ENCODE results near the gene KLK14. TPM values are rescaled to one million over a fixed set of nuclear protein-coding genes. Genes with fewer than 3 reads are reported as not detected.

KLK14 gene
- total and polyA plus RNA-seq, 10 of the 15 experiments (the other 5 are each of a cell fraction or from before 2014, with no cell fraction given) = not detected

DNA sequence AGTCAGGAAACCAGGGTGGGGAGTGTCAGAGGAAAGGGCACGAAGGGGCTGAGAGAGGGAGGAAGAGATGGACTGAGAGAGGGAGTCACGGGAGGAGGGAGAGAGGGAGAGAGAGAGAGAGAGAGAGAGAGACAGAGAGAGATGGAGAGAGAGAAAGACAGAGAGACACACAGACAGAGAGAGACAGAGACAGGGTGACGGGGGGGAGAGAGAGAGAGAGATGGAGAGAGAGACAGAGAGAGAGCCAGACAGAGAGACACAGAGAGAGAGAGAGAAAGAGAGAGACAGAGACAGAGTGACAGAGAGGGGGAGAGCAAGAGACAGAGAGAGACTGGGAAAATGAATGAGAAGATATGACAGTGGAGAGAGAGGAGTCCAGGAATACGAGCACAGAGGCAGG, 494 bp upstream of the KLK14 start:
- ChIA-PET CTCF (no interaction called here), SMC1A (ENCODE audit: uncharacterized antibody, unreplicated experiment) (no interaction called here), RAD21 (ENCODE audit: unreplicated experiment) (no interaction called here), POLR2A (no interaction called here)
- Histone ChIP-seq H3K9ac (ENCODE audit: control insufficient read depth, insufficient read depth, low read length) (no peak overlapping the region), H3K36me3 (ENCODE audit: control insufficient read depth in 2 of 2, insufficient read depth in 2 of 2, low read length in 1 of 2) (no peaks in the 10 kb centered on the region), H3K27me3 (replicated peaks in 1 of 2; ENCODE audit: control insufficient read depth in 2 of 2, insufficient read depth in 2 of 2, low read length in 1 of 2) (no peaks in the 10 kb centered on the region), H3K79me2 (ENCODE audit: control insufficient read depth, insufficient read depth, low read length) (no peaks in the 10 kb centered on the region), H4K20me1 (ENCODE audit: control insufficient read depth, insufficient read depth) (no peaks in the 10 kb centered on the region), H3K4me1 (ENCODE audit: control insufficient read depth, insufficient read depth, low read length) (no peaks in the 10 kb centered on the region), H3K27ac (ENCODE audit: control insufficient read depth, insufficient read depth) (no peak overlapping the region), H3K4me3 (no peak overlapping the region), H2AFZ (ENCODE audit: control insufficient read depth, low read depth, low read length) (no peak overlapping the region), H3K4me2 (ENCODE audit: control insufficient read depth, insufficient read depth) (no peak overlapping the region), H3K9me3 (replicated peaks; ENCODE audit: control insufficient read depth, insufficient read depth, low read length) (no peaks in the 10 kb centered on the region)
- TF ChIP-seq HDGF (IDR thresholded peaks at IDR 0.05) (no peak), STAT3 (IDR thresholded peaks at IDR 0.05; ENCODE audit: low read depth, low read length) (no peak), NFIC (IDR thresholded peaks at IDR 0.05; ENCODE audit: low read depth, low read length) (no peak), GATAD2B (conservative IDR thresholded peaks at IDR 0.05; ENCODE audit: low read depth) (no peak), RAD21 (IDR thresholded peaks at IDR 0.05; ENCODE audit: insufficient read depth, low read depth, low read length) (no peak), POLR2AphosphoS2 (IDR thresholded peaks at IDR 0.05; ENCODE audit: low read depth, low read length) (no peak), ZZZ3 (IDR thresholded peaks at IDR 0.05; ENCODE audit: control insufficient read depth, insufficient read length, low read depth) (no peak), RAD51 (IDR thresholded peaks at IDR 0.05) (no peak), CTCF (IDR thresholded peaks at IDR 0.05 in 2 of 3, conservative IDR thresholded peaks at IDR 0.05 in 1 of 3; ENCODE audit: control insufficient read depth in 2 of 3, extremely low read depth in 1 of 3, insufficient read depth in 1 of 3, low read depth in 3 of 3, low read length in 3 of 3) (no peak), ZNF24 (IDR thresholded peaks at IDR 0.05) (no peak), TAF1 (IDR thresholded peaks at IDR 0.05; ENCODE audit: borderline replicate concordance, low read depth, low read length) (no peak), PBX3 (IDR thresholded peaks at IDR 0.05; ENCODE audit: insufficient replicate concordance, low read depth, low read length) (no peak), MEF2A (IDR thresholded peaks at IDR 0.05; ENCODE audit: insufficient read depth, low read depth, low read length) (no peak), ATF3 (IDR thresholded peaks at IDR 0.05; ENCODE audit: borderline replicate concordance, extremely low read depth, low read depth, low read length) (no peak), SIX5 (IDR thresholded peaks at IDR 0.05; ENCODE audit: low read depth, low read length, severe bottlenecking) (no peak)
- TF ChIP-seq, protein P1, sequence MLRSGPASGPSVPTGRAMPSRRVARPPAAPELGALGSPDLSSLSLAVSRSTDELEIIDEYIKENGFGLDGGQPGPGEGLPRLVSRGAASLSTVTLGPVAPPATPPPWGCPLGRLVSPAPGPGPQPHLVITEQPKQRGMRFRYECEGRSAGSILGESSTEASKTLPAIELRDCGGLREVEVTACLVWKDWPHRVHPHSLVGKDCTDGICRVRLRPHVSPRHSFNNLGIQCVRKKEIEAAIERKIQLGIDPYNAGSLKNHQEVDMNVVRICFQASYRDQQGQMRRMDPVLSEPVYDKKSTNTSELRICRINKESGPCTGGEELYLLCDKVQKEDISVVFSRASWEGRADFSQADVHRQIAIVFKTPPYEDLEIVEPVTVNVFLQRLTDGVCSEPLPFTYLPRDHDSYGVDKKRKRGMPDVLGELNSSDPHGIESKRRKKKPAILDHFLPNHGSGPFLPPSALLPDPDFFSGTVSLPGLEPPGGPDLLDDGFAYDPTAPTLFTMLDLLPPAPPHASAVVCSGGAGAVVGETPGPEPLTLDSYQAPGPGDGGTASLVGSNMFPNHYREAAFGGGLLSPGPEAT (IDR thresholded peaks at IDR 0.05; ENCODE audit: low read depth) = no peak
- TF ChIP-seq, protein P2, sequence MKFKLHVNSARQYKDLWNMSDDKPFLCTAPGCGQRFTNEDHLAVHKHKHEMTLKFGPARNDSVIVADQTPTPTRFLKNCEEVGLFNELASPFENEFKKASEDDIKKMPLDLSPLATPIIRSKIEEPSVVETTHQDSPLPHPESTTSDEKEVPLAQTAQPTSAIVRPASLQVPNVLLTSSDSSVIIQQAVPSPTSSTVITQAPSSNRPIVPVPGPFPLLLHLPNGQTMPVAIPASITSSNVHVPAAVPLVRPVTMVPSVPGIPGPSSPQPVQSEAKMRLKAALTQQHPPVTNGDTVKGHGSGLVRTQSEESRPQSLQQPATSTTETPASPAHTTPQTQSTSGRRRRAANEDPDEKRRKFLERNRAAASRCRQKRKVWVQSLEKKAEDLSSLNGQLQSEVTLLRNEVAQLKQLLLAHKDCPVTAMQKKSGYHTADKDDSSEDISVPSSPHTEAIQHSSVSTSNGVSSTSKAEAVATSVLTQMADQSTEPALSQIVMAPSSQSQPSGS (IDR thresholded peaks at IDR 0.05; ENCODE audit: low read length) = no peak
- in situ Hi-C loops (cut with MboI) (no loop called here), intact Hi-C loops (cut with micrococcal nuclease; ENCODE audit: unreplicated experiment) (no loop called here)
- DNase-seq (ENCODE audit: low read depth, low spot score) (no peak), ATAC-seq (no peak), FAIRE-seq (no peak)
- BruUV-seq (replicated peaks) = no TSS peak
- WGBS (ENCODE audit: insufficient coverage, insufficient replicate concordance, low lambda C conversion rate, missing lambda C conversion rate) = 3% methylated on average over 4 of the region's 4 CpGs
